Measurements from ENCODE around the gene PRPSAP2.

Gene PRPSAP2

GRCh38 chr17:18963126-18964017 lies 105.4 kb downstream of the PRPSAP2 start:
- no peak for DNase-seq

GRCh38 chr17:18964018-18964351 lies 106.1 kb downstream of the PRPSAP2 start:
- no peak for DNase-seq

- no peak for DNase-seq
These were observed 106.6 kb downstream of the PRPSAP2 start for GRCh38 chr17:18964550-18964949.

- no peak for DNase-seq
These were observed 107.8 kb downstream of the PRPSAP2 start for GRCh38 chr17:18965530-18966236.

- no peak for DNase-seq
These were observed 109.1 kb downstream of the PRPSAP2 start for GRCh38 chr17:18966831-18967624.

- DNase-seq = no peak
These were observed 110.0 kb downstream of the PRPSAP2 start for GRCh38 chr17:18967916-18968315.

GRCh38 chr17:18968345-18968744 lies 110.4 kb downstream of the PRPSAP2 start:
- no peak for DNase-seq

- DNase-seq = no peak
These were observed 111.3 kb downstream of the PRPSAP2 start for GRCh38 chr17:18968945-18969887.

GRCh38 chr17:18970582-18971480 lies 112.9 kb downstream of the PRPSAP2 start:
- no peak for DNase-seq

- no peak for DNase-seq
These were observed 113.9 kb downstream of the PRPSAP2 start for GRCh38 chr17:18971801-18972200.

- no peak for DNase-seq
These were observed 116.6 kb downstream of the PRPSAP2 start for GRCh38 chr17:18974407-18975149.

- DNase-seq = no peak
These were observed 117.7 kb downstream of the PRPSAP2 start for GRCh38 chr17:18975597-18975996.

- no peak for DNase-seq
These were observed 118.3 kb downstream of the PRPSAP2 start for GRCh38 chr17:18976201-18976600.

GRCh38 chr17:18977021-18977420 lies 119.1 kb downstream of the PRPSAP2 start:
- no peak for DNase-seq

GRCh38 chr17:18977646-18978045 lies 119.7 kb downstream of the PRPSAP2 start:
- no peak for DNase-seq

GRCh38 chr17:18978050-18978449 lies 120.1 kb downstream of the PRPSAP2 start:
- DNase-seq = no peak

GRCh38 chr17:18978655-18979054 lies 120.7 kb downstream of the PRPSAP2 start:
- no peak for DNase-seq
